ENCODE measurements around the gene GPR160. TPM values are rescaled to one million over a fixed set of nuclear protein-coding genes. Genes with fewer than 3 reads are reported as not detected.

Gene GPR160
- polyA plus RNA-seq, 3 donors = 10.0 to 19.7 (median 11.5) TPM

DNA sequence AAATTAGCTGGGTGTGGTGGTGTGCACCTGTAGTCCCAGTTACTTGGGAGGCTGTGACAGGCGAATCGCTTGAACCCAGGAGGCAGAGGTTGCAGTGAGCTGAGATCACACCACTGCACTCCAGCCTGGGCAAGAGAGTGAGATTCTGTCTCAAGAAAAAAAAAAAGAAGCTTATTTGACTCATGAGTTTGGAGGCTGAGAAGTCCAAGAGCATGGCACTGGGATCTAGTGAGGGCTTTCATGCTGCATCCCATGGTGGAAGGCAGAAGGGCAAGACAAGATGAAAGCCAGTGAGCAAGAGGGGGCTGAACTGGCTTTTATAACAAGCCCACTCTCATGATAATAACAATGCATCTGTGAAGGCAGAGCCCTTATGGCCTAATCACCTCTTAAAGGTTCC, 37.7 kb upstream of the GPR160 start:
- Histone ChIP-seq H2AFZ (ENCODE audit: insufficient read depth, low read depth, low read length, poor library complexity, severe bottlenecking) (no peak overlapping the region), H3K9ac (ENCODE audit: insufficient read depth, low read length, poor library complexity, severe bottlenecking) (no peak overlapping the region), H3K4me2 (replicated peaks; ENCODE audit: extremely low read depth, low read length, poor library complexity, severe bottlenecking) (no peak overlapping the region), H4K20me1 (ENCODE audit: insufficient read depth, low read length) (no peaks in the 10 kb centered on the region), H3K9me3 (replicated peaks in 1 of 2; ENCODE audit: control insufficient read depth in 1 of 2, insufficient read depth in 1 of 2, low read length in 2 of 2) (no peaks in the 10 kb centered on the region), H3K4me1 (ENCODE audit: control insufficient read depth in 1 of 2, insufficient read depth in 2 of 2, low read length in 2 of 2) (peaks cover 35% of the 10 kb centered on the region in 2 donors), H3K27me3 (ENCODE audit: control insufficient read depth in 2 of 2, insufficient read depth in 2 of 2, low read length in 2 of 2) (no peaks in the 10 kb centered on the region), H3K4me3 (replicated peaks in 1 of 3; ENCODE audit: low read depth in 2 of 3, low read length in 3 of 3) (no peak overlapping the region), H3K27ac (ENCODE audit: low read depth in 1 of 2, low read length in 2 of 2) (no peak overlapping the region), H3K79me2 (ENCODE audit: insufficient read depth, low read length) (no peaks in the 10 kb centered on the region), H3K36me3 (replicated peaks in 1 of 2; ENCODE audit: control insufficient read depth in 1 of 2, insufficient read depth in 2 of 2, low read length in 2 of 2) (peaks cover 7 to 18% of the 10 kb centered on the region in 2 donors)
- peaks cover 0 to 3% (median 0%) of the 10 kb centered on the region in 7 donors for H3K9me3 Mint-ChIP-seq
- TF ChIP-seq, protein P1, sequence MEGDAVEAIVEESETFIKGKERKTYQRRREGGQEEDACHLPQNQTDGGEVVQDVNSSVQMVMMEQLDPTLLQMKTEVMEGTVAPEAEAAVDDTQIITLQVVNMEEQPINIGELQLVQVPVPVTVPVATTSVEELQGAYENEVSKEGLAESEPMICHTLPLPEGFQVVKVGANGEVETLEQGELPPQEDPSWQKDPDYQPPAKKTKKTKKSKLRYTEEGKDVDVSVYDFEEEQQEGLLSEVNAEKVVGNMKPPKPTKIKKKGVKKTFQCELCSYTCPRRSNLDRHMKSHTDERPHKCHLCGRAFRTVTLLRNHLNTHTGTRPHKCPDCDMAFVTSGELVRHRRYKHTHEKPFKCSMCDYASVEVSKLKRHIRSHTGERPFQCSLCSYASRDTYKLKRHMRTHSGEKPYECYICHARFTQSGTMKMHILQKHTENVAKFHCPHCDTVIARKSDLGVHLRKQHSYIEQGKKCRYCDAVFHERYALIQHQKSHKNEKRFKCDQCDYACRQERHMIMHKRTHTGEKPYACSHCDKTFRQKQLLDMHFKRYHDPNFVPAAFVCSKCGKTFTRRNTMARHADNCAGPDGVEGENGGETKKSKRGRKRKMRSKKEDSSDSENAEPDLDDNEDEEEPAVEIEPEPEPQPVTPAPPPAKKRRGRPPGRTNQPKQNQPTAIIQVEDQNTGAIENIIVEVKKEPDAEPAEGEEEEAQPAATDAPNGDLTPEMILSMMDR (IDR thresholded peaks at IDR 0.05) = no peak
- 100% methylated on average over 2 of the region's 2 CpGs for WGBS (ENCODE audit: insufficient coverage)
- H3K27me3 Mint-ChIP-seq (ENCODE audit: low read depth in 3 of 3) = peaks cover 0 to 4% (median 0%) of the 10 kb centered on the region in 3 donors
- DNase-seq = no peak
- H3K4me1 Mint-ChIP-seq = peaks cover 42% of the 10 kb centered on the region
- H3K27ac Mint-ChIP-seq = peak overlapping the region in 2 of 7 donors; percentile 45 to 55
- intact Hi-C loops (cut with micrococcal nuclease) = no loop called here
- H3K36me3 Mint-ChIP-seq = peaks cover 8 to 18% of the 10 kb centered on the region in 2 donors
- H3K4me3 Mint-ChIP-seq = no peak overlapping the region

DNA sequence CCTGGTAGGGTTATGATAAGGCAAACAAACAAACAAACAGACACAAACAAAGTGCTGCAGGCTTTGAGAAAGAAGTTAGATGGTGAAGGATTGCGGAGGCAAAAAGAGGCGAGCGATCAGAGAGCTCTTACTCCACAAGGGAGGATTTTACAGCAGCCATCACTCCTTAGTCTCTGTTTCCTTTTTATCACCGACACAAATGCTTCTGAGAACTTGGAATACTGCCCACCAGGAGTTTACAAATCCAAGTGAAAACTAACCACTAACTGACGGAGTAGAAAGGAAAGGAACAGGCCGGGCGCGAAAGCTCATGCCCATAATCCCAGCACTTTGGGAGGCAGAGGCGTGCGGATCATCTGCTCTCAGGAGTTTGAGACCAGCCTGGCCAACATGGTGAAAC, 35.6 kb upstream of the GPR160 start:
- H3K4me1 ChIP-seq (ENCODE audit: control insufficient read depth in 1 of 2, insufficient read depth in 2 of 2, low read length in 2 of 2) = peaks cover 53 to 54% of the 10 kb centered on the region in 2 donors
- DNase-seq = no peak
- H2AFZ ChIP-seq (ENCODE audit: insufficient read depth, low read depth, low read length, poor library complexity, severe bottlenecking) = peak overlapping the region; percentile 60
- peaks cover 4 to 9% of the 10 kb centered on the region in 2 donors for H3K36me3 Mint-ChIP-seq
- WGBS (ENCODE audit: insufficient coverage) = no CpG with 5 or more reads among the region's 10 CpGs
- H3K4me3 ChIP-seq (replicated peaks in 1 of 3; ENCODE audit: low read depth in 2 of 3, low read length in 3 of 3) = peak overlapping the region; percentile 18 to 66 (median 29)
- peak overlapping the region; percentile 63 for H3K4me2 ChIP-seq (replicated peaks; ENCODE audit: extremely low read depth, low read length, poor library complexity, severe bottlenecking)
- H3K9me3 ChIP-seq (replicated peaks in 1 of 2; ENCODE audit: control insufficient read depth in 1 of 2, insufficient read depth in 1 of 2, low read length in 2 of 2) = no peaks in the 10 kb centered on the region
- H3K9me3 Mint-ChIP-seq = peaks cover 0 to 4% (median 0%) of the 10 kb centered on the region in 7 donors
- no peaks in the 10 kb centered on the region for H3K27me3 ChIP-seq (ENCODE audit: control insufficient read depth in 2 of 2, insufficient read depth in 2 of 2, low read length in 2 of 2)
- no peaks in the 10 kb centered on the region for H3K79me2 ChIP-seq (ENCODE audit: insufficient read depth, low read length)
- intact Hi-C loops (cut with micrococcal nuclease) = no loop called here
- H3K27ac ChIP-seq (ENCODE audit: low read depth in 1 of 2, low read length in 2 of 2) = peak overlapping the region; percentile 52 to 73
- peaks cover 0 to 6% (median 0%) of the 10 kb centered on the region in 3 donors for H3K27me3 Mint-ChIP-seq (ENCODE audit: low read depth in 3 of 3)
- peak overlapping the region; percentile 86 to 90 for H3K4me3 Mint-ChIP-seq
- H4K20me1 ChIP-seq (ENCODE audit: insufficient read depth, low read length) = no peaks in the 10 kb centered on the region
- peaks cover 61% of the 10 kb centered on the region for H3K4me1 Mint-ChIP-seq
- H3K9ac ChIP-seq (ENCODE audit: insufficient read depth, low read length, poor library complexity, severe bottlenecking) = peak overlapping the region; percentile 34
- TF ChIP-seq, protein P1 (IDR thresholded peaks at IDR 0.05) = no peak
- H3K27ac Mint-ChIP-seq = peak overlapping the region; percentile 80 to 93 (median 91)
- no peaks in the 10 kb centered on the region for H3K36me3 ChIP-seq (replicated peaks in 1 of 2; ENCODE audit: control insufficient read depth in 1 of 2, insufficient read depth in 2 of 2, low read length in 2 of 2)

Data from CD14-positive monocyte (primary cell).